ENCODE results near the gene ITGA3.

DNA sequence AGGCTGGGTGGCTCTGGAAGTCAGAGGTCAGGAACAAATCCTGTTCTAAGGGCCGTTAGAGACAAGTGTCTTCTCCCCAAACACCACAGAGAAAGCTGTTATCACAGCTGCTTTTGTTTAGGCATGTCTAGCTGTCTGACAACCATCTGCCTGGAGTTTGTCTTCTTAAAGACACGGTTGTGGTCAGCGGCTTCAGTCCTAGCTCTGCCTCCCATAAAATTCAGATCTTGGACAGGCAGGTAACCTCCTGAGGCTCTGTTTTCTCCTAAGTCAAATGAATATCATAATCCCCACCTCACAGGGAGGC lies 2.3 kb upstream of the ITGA3 start:
- TF ChIP-seq EZH2 (IDR thresholded peaks at IDR 0.05; ENCODE audit: insufficient read depth, poor library complexity, severe bottlenecking) (no peak), EZH2phosphoT487 (IDR thresholded peaks at IDR 0.05; ENCODE audit: insufficient read depth, low read depth) (no peak)
